ENCODE results near the gene IL6R.

IL6R gene

DNA sequence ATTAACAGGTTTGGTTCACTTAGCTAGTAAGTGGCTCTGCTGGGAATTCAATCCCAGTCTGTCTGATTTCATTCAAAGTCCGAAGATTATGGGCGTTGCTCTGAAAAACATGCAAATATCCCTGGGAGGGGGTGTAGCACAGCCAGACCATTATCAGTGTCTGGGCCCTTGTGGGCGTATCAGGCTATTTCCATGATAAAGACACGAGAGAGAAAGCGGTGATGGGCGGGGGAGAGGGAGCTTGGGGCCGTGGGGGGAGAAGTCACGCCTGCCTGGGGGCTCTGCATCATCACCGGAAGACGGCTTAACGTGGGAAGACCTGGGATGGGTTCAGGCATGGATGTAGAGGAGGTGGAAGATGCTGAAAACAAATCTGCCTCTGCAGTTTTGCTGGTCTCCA, 25.8 kb downstream of the IL6R start:
- no peak overlapping the region for H3K4me3 ChIP-seq (replicated peaks; ENCODE audit: insufficient read depth, low read length)
- TF ChIP-seq SPI1 (IDR thresholded peaks at IDR 0.05; ENCODE audit: borderline replicate concordance, low read depth), result no peak
- no peak for TF ChIP-seq POLR2AphosphoS5 (IDR thresholded peaks at IDR 0.05; ENCODE audit: low read depth)
- no peak for TF ChIP-seq CTCF (IDR thresholded peaks at IDR 0.05; ENCODE audit: insufficient read depth, low read length)
- TF ChIP-seq GABPA (IDR thresholded peaks at IDR 0.05; ENCODE audit: low read depth), result no peak
- TF ChIP-seq, protein P1, sequence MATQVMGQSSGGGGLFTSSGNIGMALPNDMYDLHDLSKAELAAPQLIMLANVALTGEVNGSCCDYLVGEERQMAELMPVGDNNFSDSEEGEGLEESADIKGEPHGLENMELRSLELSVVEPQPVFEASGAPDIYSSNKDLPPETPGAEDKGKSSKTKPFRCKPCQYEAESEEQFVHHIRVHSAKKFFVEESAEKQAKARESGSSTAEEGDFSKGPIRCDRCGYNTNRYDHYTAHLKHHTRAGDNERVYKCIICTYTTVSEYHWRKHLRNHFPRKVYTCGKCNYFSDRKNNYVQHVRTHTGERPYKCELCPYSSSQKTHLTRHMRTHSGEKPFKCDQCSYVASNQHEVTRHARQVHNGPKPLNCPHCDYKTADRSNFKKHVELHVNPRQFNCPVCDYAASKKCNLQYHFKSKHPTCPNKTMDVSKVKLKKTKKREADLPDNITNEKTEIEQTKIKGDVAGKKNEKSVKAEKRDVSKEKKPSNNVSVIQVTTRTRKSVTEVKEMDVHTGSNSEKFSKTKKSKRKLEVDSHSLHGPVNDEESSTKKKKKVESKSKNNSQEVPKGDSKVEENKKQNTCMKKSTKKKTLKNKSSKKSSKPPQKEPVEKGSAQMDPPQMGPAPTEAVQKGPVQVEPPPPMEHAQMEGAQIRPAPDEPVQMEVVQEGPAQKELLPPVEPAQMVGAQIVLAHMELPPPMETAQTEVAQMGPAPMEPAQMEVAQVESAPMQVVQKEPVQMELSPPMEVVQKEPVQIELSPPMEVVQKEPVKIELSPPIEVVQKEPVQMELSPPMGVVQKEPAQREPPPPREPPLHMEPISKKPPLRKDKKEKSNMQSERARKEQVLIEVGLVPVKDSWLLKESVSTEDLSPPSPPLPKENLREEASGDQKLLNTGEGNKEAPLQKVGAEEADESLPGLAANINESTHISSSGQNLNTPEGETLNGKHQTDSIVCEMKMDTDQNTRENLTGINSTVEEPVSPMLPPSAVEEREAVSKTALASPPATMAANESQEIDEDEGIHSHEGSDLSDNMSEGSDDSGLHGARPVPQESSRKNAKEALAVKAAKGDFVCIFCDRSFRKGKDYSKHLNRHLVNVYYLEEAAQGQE (IDR thresholded peaks at IDR 0.05; ENCODE audit: insufficient replicate concordance, low read depth), result no peak
- no peak for DNase-seq (ENCODE audit: low read depth in 1 of 2, low spot score in 1 of 2)
- no peaks in the 10 kb centered on the region for H3K27me3 ChIP-seq (ENCODE audit: insufficient read depth, poor library complexity, severe bottlenecking)
- H3K27ac ChIP-seq (replicated peaks), result no peak overlapping the region

- no peaks in the 10 kb centered on the region for H3K27me3 ChIP-seq (ENCODE audit: insufficient read depth, poor library complexity, severe bottlenecking)
- TF ChIP-seq CTCF (IDR thresholded peaks at IDR 0.05; ENCODE audit: insufficient read depth, low read length) (no peak), GABPA (IDR thresholded peaks at IDR 0.05; ENCODE audit: low read depth) (no peak), POLR2AphosphoS5 (IDR thresholded peaks at IDR 0.05; ENCODE audit: low read depth) (no peak), SPI1 (IDR thresholded peaks at IDR 0.05; ENCODE audit: borderline replicate concordance, low read depth) (no peak)
- TF ChIP-seq, protein P1 (IDR thresholded peaks at IDR 0.05; ENCODE audit: insufficient replicate concordance, low read depth), result no peak
- no peak for DNase-seq (ENCODE audit: low read depth in 1 of 2, low spot score in 1 of 2)
- peak overlapping the region; percentile 50 for H3K27ac ChIP-seq (replicated peaks)
- no peak overlapping the region for H3K4me3 ChIP-seq (replicated peaks; ENCODE audit: insufficient read depth, low read length)
Measured at GRCh38 chr1:154431586-154432373, 26.6 kb downstream of the IL6R start.

GRCh38 chr1:154433161-154433764, 28.1 kb downstream of the IL6R start:
- TF ChIP-seq POLR2AphosphoS5 (IDR thresholded peaks at IDR 0.05; ENCODE audit: low read depth) (no peak), CTCF (IDR thresholded peaks at IDR 0.05; ENCODE audit: insufficient read depth, low read length) (no peak), SPI1 (IDR thresholded peaks at IDR 0.05; ENCODE audit: borderline replicate concordance, low read depth) (no peak), GABPA (IDR thresholded peaks at IDR 0.05; ENCODE audit: low read depth) (no peak)
- TF ChIP-seq, protein P1 (IDR thresholded peaks at IDR 0.05; ENCODE audit: insufficient replicate concordance, low read depth), result no peak
- no peak for DNase-seq (ENCODE audit: low read depth in 1 of 2, low spot score in 1 of 2)
- Histone ChIP-seq H3K4me3 (replicated peaks; ENCODE audit: insufficient read depth, low read length) (no peak overlapping the region), H3K27ac (replicated peaks) (peak overlapping the region; percentile 50), H3K27me3 (ENCODE audit: insufficient read depth, poor library complexity, severe bottlenecking) (no peaks in the 10 kb centered on the region)
